Measurements from ENCODE around the gene BORCS8.

BORCS8 gene

GRCh38 chr19:19213426-19214158 lies 21.6 kb upstream of the BORCS8 start:
- DNase-seq, result no peak

GRCh38 chr19:19212916-19213315 lies 21.0 kb upstream of the BORCS8 start:
- no peak for DNase-seq

DNA sequence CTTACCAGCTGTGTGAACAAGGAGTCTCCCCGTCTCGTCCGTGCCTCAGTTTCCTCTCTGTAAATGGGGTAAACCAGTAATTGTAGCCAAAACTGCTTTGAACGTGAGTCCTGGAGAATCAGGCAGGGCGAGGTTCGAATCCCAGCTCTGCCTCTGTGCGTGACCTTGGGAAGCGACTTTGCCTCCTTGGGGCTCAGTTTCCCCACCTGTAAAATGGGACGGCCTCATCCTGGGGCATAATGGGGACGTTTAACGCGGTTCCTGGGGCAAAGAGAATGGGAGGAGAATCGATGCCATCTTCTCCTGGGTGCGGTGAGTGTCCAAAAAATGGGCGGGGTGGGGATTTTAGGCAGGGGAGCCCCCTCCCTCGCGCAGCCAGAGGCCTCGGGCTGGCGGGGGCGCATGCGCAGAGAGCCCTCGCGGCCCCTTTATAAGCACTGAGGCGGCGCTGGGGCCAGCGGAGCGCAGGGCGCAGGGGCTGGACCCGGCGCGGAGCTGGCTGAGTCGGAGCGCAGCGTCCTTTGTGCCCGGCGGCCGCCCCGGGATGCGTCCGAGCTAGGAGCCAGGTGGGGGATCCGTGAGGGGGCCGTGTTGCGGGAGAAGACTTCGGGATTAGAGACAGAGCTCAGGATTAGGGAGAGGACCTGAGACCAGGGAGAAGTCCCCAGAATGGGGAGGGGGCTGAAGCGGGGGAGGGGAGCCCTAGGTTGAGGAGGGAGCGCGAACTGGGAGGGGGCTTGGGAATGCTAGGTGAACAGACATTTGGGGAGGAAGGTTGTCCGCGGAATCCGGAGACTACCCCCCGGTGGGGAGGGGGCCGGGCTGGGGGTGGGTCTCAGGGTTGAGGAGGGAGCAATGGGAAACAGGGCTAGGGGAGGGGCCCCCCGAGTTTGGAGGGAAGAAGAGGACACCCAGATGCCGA lies 19.8 kb upstream of the BORCS8 start, which contains the start of gene NCAN:
Gene NCAN (plus strand): TSS at position 460 of the 922 bp plus-strand sequence. CDS start 4,996 bp downstream, outside the sequence.
- DNase-seq, result peak in 1 of 2 experiments; percentile 55

GRCh38 chr19:19209372-19209771 lies 17.4 kb upstream of the BORCS8 start:
- DNase-seq, result peak; percentile 87 to 89

DNA sequence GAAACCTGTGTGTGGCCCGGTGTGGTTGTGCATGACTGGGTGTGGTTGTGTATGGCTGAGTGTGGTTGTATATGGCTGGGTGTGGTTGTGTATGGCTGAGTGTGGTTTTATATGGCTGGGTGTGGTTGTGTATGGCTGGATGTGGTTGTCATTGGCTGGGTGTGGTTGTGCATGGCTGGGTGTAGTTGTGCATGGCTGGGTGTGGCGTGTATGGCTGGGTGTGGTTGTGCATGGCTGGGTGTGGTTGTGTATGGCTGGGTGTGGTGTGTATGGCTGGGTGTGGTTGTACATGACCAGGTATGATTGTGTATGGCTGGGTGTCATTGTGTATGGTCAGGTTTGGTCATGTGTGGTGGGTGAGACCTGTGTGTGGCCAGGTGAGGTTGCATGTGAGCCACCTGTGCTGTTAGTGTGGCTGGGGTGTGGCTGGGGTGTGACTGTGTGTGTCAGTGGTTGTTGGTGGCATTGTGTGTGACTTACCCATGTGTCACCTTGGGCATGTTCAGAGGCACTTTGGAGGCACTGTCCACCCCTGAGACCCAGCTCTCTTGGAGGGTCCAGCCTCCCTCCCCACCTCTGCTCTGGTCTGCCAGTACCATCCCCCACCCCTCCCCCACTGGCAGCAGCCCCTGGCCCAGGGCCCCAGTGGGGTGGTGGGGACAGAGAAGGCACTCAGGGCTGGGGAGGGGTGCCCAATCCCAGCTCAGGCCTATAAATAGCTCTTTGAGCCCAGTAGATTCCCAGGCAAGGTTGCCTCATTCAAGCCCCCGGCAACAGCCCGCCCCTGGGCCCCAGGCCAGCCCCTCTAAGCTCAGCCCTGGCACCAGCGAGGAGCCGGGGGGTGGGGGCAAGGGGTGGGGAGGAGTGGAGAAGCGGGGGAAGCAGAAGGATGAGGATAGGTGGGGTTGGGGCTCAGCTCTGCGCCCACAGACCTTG lies 16.0 kb upstream of the BORCS8 start:
- DNase-seq, result no peak

- no peak for DNase-seq
These were observed 15.0 kb upstream of the BORCS8 start for GRCh38 chr19:19206938-19207337.

- no peak for DNase-seq
These were observed 13.8 kb upstream of the BORCS8 start for GRCh38 chr19:19205416-19206410.

GRCh38 chr19:19204181-19204580 lies 12.2 kb upstream of the BORCS8 start:
- DNase-seq, result no peak

DNA sequence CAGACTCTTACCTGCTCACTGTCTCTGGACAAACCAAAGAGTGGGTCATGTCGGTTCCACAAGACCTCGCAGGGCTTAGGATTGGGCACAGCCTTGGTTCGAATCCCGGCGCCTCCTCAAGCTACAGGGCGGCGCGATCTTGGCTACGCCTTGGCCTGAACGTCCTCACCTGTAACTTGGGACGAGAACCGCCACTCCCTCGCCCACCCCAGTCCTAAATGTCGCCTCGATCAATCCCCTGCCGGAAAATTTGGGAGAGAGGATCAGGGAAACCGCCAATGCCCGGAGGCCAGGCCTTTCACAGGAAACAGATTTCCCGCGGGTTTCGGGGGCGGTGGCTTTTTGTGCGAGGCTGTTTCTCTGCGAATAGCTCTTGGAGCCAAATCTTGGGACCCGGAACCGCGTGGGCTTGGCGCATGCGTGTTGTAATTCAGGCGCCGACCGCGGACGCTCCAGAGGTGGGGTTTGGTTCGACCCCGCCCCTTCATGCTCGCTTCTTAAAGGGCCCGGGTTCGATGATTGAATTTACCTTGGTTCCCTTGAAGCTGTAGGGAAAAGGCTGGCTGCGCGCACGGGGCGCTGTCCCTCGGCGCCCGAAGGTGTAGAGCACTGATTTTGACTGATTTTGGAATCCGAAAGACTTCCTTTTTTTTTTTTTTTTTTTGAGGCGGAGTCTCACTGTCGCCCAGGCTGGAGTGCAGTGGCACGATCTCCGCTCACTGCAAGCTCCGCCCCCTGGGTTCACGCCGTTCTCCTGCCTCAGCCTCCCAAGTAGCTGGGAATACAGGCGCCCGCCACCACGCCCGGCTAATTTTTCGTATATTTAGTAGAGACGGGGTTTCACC lies 11.3 kb upstream of the BORCS8 start, which contains the start of gene NR2C2AP:
Gene NR2C2AP (minus strand): TSS at position 403 of the 845 bp plus-strand sequence. CDS start 354 bp downstream, at position 49.
- peak; percentile 68 to 88 for DNase-seq

- no peak for DNase-seq
These were observed 10.7 kb upstream of the BORCS8 start for GRCh38 chr19:19202707-19203011.

DNA sequence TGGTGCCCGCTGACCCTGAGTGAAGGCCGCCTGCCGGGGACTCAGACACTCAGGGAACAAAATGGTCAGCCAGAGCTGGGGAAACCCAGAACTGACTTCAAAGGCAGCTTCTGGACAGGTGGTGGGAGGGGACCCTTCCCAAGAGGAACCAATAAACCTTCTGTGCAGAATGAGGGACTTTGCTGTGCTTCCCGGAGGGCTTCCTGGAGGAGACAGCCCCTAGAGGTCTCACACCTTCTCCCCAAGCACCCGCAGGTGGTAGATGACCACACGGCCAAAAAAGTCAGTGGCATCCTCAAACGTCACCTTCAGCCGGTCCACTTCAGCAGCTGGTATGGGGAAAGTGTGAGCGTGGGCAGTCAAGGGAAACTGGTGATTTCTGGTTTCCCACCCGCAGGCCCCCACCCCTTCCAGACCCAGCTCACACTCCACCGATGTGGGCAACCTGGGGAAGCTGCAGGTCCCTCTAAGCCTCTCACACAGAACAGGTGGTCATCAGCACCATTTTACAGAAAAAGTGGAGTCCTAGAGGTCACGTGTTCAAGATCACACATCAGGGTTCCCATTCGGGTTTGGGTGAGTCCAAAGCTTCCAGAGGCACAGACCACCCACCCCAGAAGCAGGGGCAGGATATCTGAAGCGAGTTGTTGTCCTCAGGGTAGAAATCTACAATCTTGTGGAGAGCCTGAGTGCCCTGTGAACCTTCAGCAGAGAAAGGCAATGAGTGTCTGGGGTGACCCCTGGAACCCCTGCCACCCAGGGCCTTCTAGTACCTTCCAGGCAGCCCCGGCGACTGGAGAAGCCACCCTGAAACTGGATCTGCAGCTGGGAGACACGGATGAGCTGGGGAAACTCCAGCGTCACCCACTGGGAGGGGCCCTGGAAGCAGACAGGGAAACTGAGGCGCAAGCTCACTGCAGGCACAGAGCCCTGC lies 10.0 kb upstream of the BORCS8 start:
- DNase-seq, result no peak

- no peak for DNase-seq
These were observed 2.0 kb upstream of the BORCS8 start for GRCh38 chr19:19193926-19194325.

- no peak for DNase-seq
These were observed 1.0 kb upstream of the BORCS8 start for GRCh38 chr19:19192910-19193423.

GRCh38 chr19:19191768-19192077 lies 229 bp downstream of the BORCS8 start:
- DNase-seq, result no peak

DNA sequence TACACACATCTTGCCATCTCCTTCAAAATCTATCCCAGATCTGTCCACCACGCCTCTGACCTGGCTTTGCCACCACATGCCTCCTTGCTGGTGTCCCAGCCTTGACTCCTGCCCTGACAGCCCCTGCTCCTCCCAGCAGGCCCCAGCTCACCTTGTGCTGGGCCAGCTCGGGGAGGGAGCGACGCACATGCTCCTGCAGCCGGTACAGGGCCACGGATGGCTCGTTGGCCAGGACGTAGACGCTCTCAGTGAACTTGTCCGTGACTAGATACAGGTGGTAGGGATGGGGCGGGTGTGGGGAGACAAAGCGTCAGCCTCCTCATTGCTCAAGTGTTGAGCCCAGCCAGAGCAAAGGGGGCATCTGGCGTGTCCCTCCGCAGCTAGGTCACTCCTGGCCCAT lies 5.2 kb downstream of the BORCS8 start:
- no peak for DNase-seq

DNA sequence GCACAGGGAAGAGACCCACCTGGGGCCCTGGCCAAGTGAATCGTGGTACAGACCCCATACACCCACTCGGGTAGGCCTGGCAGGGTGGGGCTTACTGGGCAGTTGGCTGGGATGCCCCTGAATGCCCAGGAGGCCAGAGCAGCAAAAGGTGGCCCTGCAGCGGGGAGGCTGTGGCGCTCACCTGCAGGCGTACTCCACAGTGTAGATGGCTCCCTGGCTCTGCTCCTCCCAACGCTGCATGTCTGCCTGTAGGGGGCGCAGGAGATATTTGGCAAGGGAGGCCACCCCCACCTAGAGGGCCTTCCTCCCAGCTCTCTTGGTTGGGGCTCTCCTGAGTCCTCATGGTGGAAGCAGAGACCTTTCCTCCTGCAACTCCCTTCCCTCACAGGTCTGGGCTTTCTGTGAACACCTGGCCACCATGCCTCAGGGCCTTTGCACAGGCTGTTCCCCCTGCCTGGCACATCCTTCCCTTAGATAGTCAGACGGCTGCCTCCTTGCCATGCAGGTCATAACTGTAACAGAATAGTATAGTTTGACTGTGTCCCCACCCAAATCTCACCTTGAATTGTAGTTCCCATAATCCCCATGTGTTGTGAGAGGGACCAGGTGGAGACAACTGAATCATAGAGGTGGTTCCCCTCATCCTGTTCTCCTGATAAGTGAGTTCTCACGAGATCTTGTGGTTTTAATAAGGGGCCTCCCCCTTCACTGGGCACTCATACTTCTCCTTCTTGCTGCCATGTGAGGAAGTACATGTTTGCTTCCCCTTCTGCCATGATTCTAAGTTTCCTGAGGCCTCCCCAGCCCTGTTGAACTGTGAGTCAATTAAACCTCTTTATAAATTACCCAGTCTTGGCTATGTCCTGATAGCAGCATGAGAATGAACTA lies 5.9 kb downstream of the BORCS8 start:
- DNase-seq, result peak; percentile 47 to 72

DNA sequence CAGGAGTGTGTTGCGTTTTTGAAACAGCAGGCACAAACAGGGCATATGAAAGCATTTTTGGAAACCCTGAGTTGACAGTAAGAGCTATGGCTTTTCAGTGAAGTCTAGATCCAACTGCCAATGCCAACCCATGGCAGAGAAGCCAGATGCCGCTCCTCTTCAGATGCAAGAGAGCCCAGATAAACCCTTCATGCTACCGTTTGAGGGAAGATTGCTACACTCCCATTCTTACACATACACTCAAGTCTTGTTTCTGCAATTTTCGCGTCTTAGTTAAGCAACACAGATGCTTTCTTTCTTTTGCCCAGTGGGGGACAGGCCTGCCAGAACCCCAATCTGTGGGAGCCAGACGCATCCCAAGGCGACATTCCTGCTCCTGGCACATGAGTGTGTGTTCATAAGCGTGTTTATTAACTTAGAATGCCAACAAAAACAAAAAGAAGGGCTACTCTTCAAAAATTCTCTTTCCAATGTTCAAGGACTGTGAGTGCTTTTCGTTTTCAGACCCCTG lies 10.4 kb downstream of the BORCS8 start:
- DNase-seq, result no peak

Measured in SHP77 (cell line).